Uterus (tissue), 2 donors: ENCODE data around the gene LYAR.

Experiments
- CTCF ChIP-seq, 4 experiments: fragments of 200-600 bp in 2 of 4; fragments of 450-650 bp in 2 of 4; sonication (generic) in 2 of 4; IDR thresholded peaks; one replicate each; pipeline ENCODE4 v1.5.1; 2016 to 2019; ENCODE audit warnings: antibody characterized with exemption in 4 of 4, mild to moderate bottlenecking in 2 of 4, moderate library complexity in 1 of 4
- POLR2A ChIP-seq, 2 donors: fragments of 450-650 bp; IDR thresholded peaks; one replicate each; pipeline ENCODE4 v1.6.1; 2016; ENCODE audit warnings: antibody characterized with exemption in 2 of 2, mild to moderate bottlenecking in 1 of 2, moderate library complexity in 1 of 2

DNA sequence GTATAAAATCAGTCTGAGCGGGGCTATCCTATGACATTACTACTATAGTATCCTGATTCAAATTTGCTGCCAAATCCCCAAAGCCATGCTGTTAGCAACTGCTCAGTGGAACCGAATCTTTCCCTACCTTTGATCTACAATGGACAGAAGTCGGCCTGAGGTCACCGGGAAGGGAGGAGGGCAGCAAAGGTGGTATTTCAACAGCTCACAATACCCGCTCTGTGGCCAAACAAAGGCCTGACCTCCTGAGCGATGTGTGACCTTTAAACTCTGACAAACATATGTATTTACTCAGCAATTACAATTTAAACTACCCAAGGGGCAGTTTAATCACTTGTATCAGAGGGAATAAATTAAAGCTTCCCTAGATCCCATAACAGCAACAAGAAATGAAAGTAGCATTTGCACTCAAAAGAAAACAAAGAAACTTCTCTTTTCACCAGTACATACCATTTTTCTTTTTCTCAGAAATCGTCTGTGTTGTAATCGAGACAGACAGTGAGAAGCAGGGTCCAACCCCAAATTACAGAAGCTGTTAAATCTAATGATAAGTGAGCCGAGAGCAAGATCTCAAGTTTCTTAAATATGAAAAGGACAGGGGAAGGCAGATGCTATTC, 30.4 kb downstream of the LYAR start:
- TF ChIP-seq CTCF (IDR thresholded peaks at IDR 0.05) (no peak), POLR2A (IDR thresholded peaks at IDR 0.05) (no peak)
